ENCODE data around the gene ZNF862. TPM values are rescaled to one million over a fixed set of nuclear protein-coding genes. Genes with fewer than 3 reads are reported as not detected.

Gene ZNF862
- total and polyA plus RNA-seq, 2 of the 13 experiments (the other 11 are each of a cell fraction or from before 2014, with no cell fraction given), result 0.89 to 2.0 TPM

DNA sequence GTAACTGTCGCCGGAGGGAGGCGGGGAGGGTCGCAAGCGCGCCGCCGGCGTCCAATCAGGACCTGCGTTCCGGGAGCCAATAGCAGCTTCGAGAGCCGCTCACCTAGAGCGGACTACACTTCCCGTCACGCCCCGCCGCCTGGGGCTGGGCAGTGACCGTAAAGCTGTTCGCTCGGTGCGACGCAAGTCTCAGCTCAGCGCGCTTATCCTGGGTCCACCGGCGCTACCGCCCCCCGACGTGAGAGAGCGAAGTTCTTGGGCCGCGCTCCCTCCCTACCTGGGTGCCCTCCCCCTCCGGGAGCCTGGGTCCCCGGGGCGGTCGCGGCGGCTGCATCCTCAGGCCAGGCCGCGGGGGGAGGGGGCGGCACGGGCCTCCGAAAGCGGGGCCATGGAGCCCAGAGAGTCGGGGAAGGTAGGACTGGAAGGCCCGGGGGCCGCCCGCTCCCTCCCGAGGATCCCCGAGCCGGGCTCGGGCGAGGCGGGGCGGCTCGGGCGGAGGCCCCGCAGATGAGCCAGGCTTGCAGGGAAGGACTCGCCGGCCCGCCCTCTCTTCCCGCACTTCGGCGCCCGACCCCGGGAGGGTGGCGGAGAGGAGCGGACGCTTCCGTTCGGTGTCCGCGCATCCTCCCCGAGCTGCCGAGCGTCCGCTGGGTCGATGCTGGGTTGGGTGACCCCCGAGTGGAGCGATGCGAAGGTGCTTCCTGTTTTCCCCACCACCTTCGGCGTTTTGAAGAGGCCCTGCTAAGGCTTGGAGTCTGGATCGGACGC lies at the start of gene ZNF862 (continued):
- TF ChIP-seq, protein P1, sequence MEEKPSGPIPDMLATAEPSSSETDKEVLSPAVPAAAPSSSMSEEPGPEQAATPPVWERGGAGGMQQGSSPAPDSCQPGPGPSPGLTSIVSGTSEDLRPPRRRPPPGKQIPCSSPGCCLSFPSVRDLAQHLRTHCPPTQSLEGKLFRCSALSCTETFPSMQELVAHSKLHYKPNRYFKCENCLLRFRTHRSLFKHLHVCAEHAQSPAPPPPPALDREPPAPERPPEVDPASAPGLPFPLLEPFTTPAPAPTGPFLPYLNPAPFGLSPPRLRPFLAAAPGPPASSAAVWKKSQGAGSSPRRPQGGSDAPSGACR (CRISPR knock-in tag; IDR thresholded peaks at IDR 0.05), result peak; percentile 88
- no peak for TF ChIP-seq TBP (CRISPR knock-in tag; IDR thresholded peaks at IDR 0.05)
- TF ChIP-seq ZNF468 (CRISPR knock-in tag; IDR thresholded peaks at IDR 0.05), result no peak
- TF ChIP-seq, protein P2, sequence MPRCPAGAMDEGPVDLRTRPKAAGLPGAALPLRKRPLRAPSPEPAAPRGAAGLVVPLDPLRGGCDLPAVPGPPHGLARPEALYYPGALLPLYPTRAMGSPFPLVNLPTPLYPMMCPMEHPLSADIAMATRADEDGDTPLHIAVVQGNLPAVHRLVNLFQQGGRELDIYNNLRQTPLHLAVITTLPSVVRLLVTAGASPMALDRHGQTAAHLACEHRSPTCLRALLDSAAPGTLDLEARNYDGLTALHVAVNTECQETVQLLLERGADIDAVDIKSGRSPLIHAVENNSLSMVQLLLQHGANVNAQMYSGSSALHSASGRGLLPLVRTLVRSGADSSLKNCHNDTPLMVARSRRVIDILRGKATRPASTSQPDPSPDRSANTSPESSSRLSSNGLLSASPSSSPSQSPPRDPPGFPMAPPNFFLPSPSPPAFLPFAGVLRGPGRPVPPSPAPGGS (CRISPR knock-in tag; IDR thresholded peaks at IDR 0.05), result no peak; the same call in 1 of the 2 replicates
- TF ChIP-seq CBFB (CRISPR knock-in tag; IDR thresholded peaks at IDR 0.05), result peak; percentile 43; the same call in 1 of the 2 replicates
- TF ChIP-seq, protein P3, sequence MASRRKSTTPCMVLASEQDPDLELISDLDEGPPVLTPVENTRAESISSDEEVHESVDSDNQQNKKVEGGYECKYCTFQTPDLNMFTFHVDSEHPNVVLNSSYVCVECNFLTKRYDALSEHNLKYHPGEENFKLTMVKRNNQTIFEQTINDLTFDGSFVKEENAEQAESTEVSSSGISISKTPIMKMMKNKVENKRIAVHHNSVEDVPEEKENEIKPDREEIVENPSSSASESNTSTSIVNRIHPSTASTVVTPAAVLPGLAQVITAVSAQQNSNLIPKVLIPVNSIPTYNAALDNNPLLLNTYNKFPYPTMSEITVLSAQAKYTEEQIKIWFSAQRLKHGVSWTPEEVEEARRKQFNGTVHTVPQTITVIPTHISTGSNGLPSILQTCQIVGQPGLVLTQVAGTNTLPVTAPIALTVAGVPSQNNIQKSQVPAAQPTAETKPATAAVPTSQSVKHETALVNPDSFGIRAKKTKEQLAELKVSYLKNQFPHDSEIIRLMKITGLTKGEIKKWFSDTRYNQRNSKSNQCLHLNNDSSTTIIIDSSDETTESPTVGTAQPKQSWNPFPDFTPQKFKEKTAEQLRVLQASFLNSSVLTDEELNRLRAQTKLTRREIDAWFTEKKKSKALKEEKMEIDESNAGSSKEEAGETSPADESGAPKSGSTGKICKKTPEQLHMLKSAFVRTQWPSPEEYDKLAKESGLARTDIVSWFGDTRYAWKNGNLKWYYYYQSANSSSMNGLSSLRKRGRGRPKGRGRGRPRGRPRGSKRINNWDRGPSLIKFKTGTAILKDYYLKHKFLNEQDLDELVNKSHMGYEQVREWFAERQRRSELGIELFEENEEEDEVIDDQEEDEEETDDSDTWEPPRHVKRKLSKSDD (CRISPR knock-in tag; IDR thresholded peaks at IDR 0.05; ENCODE audit: low read depth), result peak; percentile 50; the same call in 1 of the 2 replicates
- no peak for TF ChIP-seq MIER2 (CRISPR knock-in tag; IDR thresholded peaks at IDR 0.05)
- peak; percentile 100 for TF ChIP-seq THAP11 (CRISPR knock-in tag; IDR thresholded peaks at IDR 0.05)
- 0 out of 2 replicates have a peak, but pooled peaks have one; percentile 31 for TF ChIP-seq MXD4 (CRISPR knock-in tag; IDR thresholded peaks at IDR 0.05)
- no peak for TF ChIP-seq ZNF383 (CRISPR knock-in tag; IDR thresholded peaks at IDR 0.05; ENCODE audit: borderline replicate concordance)
- TF ChIP-seq ZNF879 (CRISPR knock-in tag; IDR thresholded peaks at IDR 0.05), result no peak
- TF ChIP-seq, protein P4, sequence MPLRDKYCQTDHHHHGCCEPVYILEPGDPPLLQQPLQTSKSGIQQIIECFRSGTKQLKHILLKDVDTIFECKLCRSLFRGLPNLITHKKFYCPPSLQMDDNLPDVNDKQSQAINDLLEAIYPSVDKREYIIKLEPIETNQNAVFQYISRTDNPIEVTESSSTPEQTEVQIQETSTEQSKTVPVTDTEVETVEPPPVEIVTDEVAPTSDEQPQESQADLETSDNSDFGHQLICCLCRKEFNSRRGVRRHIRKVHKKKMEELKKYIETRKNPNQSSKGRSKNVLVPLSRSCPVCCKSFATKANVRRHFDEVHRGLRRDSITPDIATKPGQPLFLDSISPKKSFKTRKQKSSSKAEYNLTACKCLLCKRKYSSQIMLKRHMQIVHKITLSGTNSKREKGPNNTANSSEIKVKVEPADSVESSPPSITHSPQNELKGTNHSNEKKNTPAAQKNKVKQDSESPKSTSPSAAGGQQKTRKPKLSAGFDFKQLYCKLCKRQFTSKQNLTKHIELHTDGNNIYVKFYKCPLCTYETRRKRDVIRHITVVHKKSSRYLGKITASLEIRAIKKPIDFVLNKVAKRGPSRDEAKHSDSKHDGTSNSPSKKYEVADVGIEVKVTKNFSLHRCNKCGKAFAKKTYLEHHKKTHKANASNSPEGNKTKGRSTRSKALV (CRISPR knock-in tag; IDR thresholded peaks at IDR 0.05), result peak; percentile 39; the same call in 1 of the 2 replicates
- no peak for TF ChIP-seq ZNF737 (CRISPR knock-in tag; IDR thresholded peaks at IDR 0.05; ENCODE audit: borderline replicate concordance)
- no peak for TF ChIP-seq KDM1A (CRISPR knock-in tag; IDR thresholded peaks at IDR 0.05)
- TF ChIP-seq, protein P5, sequence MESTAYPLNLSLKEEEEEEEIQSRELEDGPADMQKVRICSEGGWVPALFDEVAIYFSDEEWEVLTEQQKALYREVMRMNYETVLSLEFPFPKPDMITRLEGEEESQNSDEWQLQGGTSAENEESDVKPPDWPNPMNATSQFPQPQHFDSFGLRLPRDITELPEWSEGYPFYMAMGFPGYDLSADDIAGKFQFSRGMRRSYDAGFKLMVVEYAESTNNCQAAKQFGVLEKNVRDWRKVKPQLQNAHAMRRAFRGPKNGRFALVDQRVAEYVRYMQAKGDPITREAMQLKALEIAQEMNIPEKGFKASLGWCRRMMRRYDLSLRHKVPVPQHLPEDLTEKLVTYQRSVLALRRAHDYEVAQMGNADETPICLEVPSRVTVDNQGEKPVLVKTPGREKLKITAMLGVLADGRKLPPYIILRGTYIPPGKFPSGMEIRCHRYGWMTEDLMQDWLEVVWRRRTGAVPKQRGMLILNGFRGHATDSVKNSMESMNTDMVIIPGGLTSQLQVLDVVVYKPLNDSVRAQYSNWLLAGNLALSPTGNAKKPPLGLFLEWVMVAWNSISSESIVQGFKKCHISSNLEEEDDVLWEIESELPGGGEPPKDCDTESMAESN (CRISPR knock-in tag; conservative IDR thresholded peaks at IDR 0.05), result peak; percentile 82
- no peak for TF ChIP-seq ZFP36L1 (CRISPR knock-in tag; IDR thresholded peaks at IDR 0.05)
- TF ChIP-seq ZBTB42 (CRISPR knock-in tag; IDR thresholded peaks at IDR 0.05), result peak; percentile 68; the same call in 1 of the 2 replicates
- TF ChIP-seq, protein P6, sequence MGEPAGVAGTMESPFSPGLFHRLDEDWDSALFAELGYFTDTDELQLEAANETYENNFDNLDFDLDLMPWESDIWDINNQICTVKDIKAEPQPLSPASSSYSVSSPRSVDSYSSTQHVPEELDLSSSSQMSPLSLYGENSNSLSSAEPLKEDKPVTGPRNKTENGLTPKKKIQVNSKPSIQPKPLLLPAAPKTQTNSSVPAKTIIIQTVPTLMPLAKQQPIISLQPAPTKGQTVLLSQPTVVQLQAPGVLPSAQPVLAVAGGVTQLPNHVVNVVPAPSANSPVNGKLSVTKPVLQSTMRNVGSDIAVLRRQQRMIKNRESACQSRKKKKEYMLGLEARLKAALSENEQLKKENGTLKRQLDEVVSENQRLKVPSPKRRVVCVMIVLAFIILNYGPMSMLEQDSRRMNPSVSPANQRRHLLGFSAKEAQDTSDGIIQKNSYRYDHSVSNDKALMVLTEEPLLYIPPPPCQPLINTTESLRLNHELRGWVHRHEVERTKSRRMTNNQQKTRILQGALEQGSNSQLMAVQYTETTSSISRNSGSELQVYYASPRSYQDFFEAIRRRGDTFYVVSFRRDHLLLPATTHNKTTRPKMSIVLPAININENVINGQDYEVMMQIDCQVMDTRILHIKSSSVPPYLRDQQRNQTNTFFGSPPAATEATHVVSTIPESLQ (CRISPR knock-in tag; conservative IDR thresholded peaks at IDR 0.05), result no peak
